HG02610 (cell line): ENCODE results near the gene SLC13A2.

Experiments
- ATAC-seq: cut with Tn5 transposase; IDR thresholded peaks from one replicate; pipeline ENCODE4 v1.9.1; 2021; ENCODE audit warnings: mild to moderate bottlenecking, moderate library complexity; ENCODE audit not compliant: unreplicated experiment

The SLC13A2 gene

DNA sequence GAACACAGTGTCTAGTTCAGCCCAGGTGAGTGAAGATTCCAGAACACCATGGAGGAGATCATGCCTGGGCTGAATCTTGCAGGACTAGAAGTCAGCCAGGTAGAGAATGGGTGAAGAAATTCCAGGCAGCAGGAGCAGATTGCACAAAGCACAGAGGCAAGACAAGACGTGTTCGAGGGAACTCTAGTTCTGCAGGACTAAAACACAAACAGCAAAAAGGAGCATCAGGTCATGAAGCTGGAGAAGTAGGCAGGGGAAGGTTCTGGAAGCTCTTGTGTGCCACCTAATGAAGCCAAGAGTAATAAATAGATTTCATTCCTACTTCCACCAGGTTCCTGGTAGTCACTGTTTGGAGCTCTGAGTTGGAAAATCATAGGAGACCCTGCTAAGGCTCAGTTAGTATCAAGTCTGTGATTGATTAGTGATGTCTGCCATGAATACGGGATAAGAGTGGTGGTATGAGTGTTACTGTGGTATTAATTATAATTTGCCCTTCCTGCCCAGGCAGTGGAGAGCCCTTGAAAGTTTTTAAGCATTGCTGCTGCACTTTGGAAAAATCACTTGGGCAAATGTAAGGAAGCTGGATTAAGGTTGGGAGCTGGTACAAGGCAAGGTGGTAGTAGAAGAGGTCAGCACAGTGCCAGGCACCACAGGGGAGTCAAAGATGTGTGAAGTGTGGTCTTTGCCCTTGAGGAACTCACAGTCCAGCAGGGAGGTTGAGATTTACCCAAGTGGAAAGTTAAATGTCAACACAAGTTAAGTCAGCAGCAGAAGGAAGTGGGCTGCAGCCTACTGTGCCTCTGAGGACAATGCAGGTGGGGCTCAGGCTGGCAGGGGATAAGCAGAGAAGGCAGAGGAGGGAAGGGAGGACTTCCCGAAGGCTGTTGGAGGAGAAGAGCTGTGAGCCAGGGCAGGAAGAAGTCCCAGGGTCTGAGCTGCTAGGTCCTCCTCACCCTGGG lies 19.2 kb downstream of the SLC13A2 start:
- ATAC-seq = no peak

DNA sequence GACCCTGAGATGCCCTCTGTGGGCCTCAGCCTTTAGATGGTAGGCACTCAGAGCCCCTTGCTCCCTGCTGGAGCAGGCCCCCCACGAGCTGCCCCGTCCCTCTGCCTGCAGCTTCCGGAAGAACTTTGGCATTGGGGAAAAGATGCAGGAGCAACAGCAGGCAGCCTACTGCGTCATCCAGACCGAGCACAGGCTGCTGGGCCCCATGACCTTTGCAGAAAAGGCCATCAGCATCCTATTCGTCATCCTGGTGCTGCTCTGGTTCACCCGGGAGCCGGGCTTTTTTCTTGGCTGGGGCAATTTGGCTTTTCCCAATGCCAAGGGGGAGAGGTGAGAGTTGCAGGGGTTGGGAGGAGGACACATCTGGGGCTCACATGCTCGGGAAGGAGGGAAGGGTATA lies 20.0 kb downstream of the SLC13A2 start:
- ATAC-seq = no peak

DNA sequence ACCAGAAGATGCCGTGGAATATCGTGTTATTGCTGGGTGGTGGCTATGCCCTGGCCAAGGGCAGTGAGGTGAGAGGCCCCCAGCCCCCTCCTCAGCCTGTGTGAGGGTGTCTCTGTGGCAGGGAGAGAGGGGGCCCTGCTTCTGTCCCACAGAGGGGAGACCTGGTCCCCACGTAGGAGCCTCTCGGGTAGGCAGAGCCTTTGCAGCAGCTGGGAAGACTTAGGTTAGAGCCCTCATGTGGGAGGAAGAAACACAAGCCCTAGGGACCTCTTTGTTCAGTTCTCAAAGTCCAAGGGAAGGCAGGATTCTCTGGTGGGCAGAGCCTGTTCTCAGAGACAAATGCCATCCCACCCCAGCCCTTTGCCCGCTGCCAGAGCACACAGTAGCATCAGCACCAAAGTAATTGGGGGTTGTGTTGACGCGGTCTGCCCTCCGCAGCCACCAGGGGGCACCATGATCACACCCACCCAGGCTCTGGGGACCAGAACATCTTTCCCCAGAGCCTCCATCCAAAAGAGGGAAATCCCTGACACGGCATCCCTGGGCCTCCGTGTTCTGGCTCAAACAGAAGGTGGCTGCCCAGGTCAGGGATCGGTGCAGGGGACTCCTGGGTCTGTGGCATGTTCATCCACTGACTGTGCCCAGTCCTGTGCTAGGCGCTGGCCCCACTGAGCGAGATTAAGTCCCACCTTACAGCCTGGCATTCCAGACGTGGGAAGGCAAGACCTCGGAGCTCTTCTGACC lies 21.2 kb downstream of the SLC13A2 start:
- ATAC-seq = peak; percentile 55

DNA sequence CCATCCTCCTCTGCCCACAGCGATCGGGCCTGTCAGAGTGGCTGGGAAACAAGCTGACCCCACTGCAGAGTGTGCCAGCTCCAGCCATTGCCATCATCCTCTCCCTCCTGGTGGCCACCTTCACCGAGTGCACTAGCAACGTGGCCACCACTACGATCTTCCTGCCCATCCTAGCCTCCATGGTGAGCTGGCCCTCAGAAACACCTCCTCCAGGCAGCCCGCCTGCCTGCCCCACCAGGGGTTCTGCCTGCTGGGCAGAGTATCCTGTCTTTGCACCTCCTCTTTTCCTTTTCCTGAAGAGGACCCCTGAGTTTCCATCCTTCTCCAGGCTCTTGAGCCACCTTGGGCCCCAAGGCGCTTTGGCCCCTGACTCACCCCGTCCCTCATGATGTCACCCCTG lies 22.2 kb downstream of the SLC13A2 start:
- ATAC-seq = no peak

GRCh38 chr17:28497931-28498330 lies 24.5 kb downstream of the SLC13A2 start:
- no peak for ATAC-seq

DNA sequence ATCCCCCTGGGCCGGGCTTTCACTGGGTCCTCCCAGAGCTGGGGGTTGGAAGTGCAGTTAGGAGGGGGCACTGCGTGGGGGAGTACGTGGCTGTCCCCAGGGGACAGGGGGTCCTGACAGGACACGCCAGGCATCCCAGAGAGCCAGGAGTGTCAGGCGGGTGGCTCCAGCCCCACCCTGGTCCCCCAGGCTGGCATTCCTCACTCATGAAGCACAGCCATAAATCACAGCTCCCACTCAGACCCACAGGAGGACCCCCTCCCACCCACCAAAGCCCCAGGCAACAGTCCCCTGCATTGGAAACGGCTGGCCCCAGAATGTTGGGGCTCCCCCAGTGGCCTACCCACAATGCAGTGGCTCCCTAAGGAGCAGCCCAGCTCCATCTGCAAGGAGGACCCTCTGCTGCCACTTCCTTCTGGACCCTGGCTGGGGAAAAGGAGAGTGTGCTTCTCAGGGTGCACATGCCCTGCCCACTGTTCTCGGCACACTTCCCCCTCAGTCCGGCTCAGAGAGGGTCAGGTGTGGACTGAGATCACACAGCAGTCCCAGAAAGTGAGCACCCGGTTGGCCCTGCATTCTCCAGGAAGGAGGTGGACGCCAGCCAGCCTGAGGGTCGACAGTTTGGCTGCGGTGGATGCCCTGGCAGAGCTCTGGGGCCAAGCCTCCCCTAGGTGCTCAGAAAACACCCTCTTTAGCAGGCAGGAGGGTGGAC lies 25.4 kb downstream of the SLC13A2 start:
- ATAC-seq = no peak

GRCh38 chr17:28499364-28499664 lies 25.9 kb downstream of the SLC13A2 start:
- ATAC-seq = no peak

- ATAC-seq = no peak
Observed at GRCh38 chr17:28499684-28500357, 26.4 kb downstream of the SLC13A2 start.

DNA sequence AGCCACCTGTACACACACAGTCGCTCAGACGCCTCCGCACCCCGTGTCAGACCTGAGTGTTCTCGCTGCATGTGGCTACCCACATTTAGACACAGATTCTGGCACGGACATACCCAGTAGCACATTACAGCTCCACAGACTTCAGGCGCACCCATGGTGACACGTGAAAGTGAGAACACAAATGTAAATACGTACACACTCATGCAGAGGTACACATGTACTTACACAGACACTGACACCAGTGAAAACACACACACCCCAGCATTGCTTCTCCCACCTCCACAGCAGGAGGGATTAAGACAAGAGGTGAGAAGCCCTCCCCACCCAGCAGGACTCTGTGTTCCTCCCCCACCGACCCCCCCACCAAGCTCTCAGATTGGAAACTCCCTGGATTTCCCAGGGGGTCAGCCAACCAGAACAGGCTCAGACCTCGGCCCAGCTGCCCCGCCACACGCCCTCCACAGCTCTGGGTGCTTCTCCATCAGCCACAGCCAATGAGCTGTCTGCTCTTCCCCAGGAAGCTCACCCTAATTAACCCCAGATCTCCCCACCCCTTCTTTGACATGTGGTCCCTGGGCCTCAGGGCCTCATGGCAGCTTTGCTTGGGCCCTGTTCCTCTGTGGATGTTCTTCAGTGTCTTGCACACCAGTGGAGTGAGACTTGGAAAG lies 27.4 kb downstream of the SLC13A2 start:
- ATAC-seq = peak; percentile 68

- ATAC-seq = no peak
Observed at GRCh38 chr17:28501421-28502284, 28.2 kb downstream of the SLC13A2 start.

DNA sequence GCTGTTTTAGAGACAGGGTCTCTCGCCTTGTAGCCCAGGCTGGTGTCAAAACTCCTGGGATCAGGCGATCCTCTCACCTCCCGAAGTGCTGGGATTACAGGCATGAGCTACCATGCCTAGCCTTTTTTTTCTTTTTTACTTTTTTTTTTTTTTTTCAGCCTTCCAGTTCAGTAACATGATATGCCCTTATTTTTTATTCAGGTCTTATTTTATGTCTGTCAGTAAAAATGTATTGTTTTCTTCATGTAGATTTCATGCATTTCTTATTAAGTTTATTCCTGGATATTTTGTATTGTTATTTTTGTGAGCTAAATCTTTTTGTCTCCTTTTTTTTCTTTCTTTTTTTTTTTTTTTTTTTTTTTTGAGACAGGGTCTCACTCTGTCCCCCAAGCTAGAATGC lies 30.0 kb downstream of the SLC13A2 start:
- no peak for ATAC-seq

GRCh38 chr17:28505986-28506665 lies 32.7 kb downstream of the SLC13A2 start, which contains the start of gene FOXN1:
FOXN1 (plus strand) TSS chr17:28506348; CDS start chr17:28523970, 17,622 bp downstream.
- ATAC-seq = no peak

GRCh38 chr17:28506763-28507487 lies 33.5 kb downstream of the SLC13A2 start:
- no peak for ATAC-seq

DNA sequence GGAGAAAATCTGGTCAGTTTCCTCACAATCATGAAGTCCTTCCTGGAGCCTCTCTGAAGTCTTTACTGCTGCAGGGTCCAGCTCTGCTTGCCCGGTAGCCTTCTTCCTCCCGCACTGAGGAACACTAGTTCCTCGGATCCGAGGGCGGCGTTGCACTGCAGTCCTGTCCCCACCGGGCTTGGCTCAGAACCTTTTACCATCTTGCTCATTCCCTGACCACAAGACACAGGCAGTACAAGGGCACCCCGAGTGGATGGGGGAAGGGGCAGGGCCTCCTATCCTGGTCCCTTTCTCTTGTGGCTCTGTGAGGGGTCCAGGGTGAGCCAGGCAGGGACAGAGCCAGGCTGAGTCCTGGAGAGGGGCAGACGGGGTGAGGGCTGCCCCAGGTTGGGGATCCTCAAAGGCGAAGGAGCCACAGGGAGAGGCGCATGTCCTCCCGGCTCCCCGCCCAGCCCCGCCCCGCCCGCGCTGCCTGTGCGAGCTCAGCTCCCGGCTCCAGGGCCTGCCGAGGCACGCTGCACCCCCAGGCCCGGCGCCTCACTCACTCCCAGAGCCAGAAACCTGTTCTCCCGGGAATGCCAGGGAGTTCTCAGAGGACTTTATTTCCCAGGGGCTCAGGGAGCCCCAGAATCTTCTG lies 34.2 kb downstream of the SLC13A2 start:
- no peak for ATAC-seq

GRCh38 chr17:28508211-28508724 lies 34.8 kb downstream of the SLC13A2 start:
- ATAC-seq = no peak

- no peak for ATAC-seq
Observed at GRCh38 chr17:28509789-28510188, 36.3 kb downstream of the SLC13A2 start.

DNA sequence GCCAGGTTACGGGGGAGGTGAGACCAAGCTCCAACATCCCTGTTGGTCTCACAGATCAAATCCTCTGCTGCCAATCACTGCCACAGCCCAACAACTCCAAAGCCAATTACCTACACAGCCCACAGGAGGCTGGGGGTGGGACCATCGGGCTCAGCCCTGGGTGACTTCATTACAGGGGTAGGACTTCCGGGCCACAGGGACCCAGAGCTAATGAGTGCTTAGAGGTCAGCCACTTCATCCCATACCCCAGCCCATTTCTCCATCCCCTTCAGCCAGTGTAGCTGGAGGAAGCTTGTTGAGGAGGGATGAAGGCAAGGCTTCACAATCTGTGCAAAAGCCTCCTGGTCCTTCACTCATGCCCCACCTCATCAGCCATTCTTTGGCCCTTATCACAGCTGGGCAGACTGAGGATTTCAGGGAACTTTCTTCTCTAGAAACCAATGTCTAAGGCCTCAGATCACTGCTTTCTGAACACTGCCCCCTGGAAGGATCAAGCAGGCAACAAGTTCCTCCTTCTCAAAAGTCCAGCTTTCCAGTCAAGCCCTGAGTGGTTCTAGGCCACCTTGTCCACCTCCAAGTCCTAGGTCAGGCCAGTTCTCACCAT lies 38.5 kb downstream of the SLC13A2 start:
- ATAC-seq = no peak
